Activated T-helper 1 cell treated with Interleukin-2 at 50 U/mL for 16 hours (primary cell): ENCODE measurements around the gene WNT16.
"Not testable (repeated sequence)": the region's sequence is repeated elsewhere in the genome, so short reads cannot be mapped to it uniquely, and the experiment has no call there.

Source experiments
- DNase-seq: peaks from one replicate; pipeline ENCODE4 v3.0.0-alpha.2; 2020; ENCODE audit warnings: low read depth

WNT16 gene, protein sequence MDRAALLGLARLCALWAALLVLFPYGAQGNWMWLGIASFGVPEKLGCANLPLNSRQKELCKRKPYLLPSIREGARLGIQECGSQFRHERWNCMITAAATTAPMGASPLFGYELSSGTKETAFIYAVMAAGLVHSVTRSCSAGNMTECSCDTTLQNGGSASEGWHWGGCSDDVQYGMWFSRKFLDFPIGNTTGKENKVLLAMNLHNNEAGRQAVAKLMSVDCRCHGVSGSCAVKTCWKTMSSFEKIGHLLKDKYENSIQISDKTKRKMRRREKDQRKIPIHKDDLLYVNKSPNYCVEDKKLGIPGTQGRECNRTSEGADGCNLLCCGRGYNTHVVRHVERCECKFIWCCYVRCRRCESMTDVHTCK

DNA sequence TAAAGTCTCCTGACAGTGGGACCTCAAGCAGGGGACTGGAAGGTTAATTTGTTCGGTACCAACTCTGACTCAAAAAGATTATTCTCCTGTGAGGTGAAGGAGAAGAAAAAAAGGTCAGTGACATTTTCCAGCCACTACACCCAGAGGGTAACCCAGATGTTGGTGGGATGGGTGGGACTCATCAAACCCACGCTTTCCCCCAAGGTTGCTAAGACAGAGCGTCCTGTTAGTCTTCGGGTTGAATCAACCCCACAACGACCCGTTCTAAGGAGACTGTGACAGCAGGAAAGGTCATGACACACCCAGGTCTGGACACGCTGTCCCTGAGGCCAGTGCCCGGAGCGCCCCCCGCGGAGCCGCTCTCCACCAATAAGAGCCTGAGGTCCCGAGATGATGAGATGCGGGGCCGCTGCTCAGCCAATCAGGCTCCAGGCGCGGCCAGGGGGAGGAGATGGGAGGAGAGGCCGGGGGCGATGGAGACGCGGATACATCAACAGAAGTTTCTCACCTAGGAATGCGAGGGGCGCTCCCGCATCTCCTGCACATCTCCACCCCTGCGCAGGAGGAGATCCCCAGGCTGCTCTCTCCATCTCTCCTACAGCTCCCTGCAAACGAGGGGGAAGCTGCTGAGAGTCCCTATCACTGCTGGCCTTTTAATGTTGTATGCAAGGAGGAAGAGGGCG, at the start of gene WNT16:
WNT16 (plus strand) TSS at position 493 of the 683 bp plus-strand sequence. CDS start 293 bp downstream, outside the sequence.
- DNase-seq: no peak

- DNase-seq: no peak
Measured at GRCh38 chr7:121279060-121279620, 49.7 kb upstream of the WNT16 start.

GRCh38 chr7:121279822-121280221, 49.0 kb upstream of the WNT16 start:
- DNase-seq: no peak

DNA sequence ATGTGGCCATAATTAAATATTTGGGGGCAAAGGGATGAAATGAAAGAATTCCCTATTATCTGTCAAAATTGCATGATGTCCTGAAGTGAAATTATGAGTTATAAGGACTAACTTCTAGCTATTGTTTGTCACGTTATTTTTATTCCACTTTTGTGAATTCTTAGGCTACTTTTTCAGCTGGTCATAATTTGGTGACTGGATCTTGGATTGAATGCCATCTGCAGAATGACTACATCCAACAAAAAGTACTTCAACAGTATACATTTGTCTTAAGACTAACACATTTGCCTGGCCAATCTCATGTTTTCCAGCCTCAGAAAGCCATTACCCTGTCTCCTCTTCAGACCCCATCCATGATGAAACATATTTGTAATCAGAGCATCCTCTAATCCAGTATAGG, 48.1 kb upstream of the WNT16 start:
- DNase-seq: no peak

DNA sequence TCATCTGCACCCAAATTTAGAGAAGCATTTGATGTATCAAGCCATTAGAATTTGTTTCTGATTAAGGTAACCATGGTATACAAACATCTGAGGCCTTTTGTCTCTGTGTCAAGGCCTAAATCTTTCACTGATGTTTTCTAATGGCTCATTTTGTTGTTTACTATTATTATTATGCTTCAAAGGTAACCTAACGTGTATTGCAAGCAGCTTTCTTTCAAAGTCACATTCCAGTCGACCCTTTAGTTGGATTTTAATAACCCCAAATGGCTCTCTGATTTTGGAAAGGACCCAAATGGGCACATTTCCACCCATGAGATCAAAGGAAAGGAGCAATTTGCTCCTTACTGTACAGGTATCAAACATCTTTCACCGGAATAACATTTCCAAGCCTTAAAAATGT, 46.7 kb upstream of the WNT16 start:
- DNase-seq: no peak

DNA sequence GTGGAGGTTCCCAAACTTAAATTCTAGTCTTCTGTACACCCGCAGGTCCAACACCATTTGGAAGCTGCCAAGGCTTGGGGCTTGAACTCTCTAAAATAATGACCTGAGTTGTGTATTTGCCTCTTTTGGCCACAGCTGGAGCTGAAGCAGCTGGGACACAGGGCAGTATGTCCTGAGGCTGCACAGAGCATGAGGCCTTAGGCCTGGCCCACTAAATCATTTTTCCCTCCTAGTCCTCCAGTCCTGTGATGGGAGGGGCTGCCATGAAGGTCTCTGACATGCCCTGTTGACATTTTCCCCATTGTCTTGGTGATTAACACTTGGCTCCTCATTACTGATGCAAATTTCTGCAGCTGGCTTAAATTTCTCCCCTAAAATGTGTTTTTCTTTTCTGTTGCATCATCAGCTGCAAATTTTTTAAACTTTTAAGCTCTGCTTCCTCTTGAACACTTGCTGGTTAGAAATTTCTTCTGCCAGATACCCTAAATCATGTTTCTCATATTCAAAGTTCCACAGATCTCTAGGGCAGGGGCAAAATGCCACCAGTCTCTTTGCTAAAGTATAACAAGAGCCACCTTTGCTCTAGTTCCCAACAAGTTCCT, 43.6 kb upstream of the WNT16 start:
- no peak for DNase-seq

- DNase-seq: no peak
Measured at GRCh38 chr7:121286186-121286585, 42.6 kb upstream of the WNT16 start.

GRCh38 chr7:121286742-121287734, 41.8 kb upstream of the WNT16 start:
- no peak for DNase-seq

DNA sequence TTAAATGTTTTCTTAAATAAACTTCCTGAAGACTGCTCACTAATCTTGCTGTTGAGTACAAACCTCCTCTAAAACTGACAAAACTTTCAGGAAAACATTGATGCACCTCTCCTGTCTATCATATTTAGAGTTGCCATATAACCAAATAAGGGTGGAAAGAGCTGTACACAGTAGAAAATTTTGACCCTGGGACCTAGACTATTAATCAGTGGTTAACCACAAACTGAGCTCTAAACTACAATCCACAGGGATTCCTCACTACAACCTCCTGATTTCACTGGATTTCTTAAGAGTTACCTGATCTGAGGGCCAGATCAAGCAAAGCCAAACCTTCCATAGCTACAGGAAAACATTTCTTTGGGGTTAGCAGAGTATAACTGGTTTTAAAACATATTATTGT, 39.9 kb upstream of the WNT16 start:
- no peak for DNase-seq

DNA sequence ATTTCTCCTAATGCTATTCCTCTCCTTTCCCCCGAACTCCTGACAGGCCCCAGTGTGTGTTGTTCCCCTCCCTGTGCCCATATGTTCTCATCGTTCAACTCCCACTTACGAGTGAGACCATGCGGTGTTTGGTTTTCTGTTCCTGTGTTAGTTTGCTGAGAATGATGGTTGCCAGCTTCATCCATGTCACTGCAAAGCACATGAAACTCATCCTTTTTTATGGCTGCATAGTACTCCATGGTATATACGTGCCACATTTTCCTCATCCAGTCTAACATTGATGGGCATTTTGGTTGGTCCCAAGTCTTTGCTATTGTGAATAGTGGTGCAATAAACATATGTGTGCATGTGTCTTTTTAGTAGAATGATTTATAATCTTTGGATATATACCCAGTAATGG, 38.9 kb upstream of the WNT16 start:
- not testable (repeated sequence) for DNase-seq

- no peak for DNase-seq
Measured at GRCh38 chr7:121294448-121294992, 34.3 kb upstream of the WNT16 start.

DNA sequence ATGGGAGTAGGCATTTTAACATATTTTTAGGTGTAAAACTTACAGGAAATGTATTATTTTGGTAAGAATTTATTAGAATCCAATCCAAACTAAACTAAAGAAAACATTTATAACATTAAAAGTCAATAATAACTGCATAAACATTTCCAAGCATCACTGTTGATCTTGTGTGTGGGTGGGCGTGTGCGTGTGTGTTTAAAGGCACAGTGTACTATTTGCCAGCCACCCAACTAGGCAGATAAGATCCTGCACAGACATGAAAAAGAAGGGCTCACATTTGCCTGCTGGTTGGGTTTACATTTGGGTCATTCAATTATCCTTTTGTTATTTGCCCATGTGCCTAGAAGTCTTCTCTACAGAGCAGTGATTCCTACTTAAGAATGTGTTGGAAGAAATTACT, 31.0 kb upstream of the WNT16 start:
- no peak for DNase-seq

DNA sequence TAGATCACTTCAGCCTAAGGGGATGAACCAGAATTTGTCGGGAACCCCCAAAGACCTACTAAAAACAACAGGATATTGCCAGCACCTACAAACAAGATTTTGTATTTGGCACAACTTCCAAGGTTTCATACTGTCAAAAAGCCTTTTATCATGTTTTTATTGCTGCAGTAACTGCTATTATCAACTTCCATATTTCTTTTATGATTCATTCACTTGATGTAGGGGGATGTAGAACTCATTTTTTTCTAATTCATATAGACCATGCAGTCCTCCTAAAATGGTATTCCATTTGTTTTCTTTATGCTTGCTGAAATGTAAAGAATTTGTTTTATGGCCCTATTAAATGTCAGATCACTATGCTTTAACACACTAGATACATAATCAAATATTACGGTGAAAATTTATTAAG, 30.0 kb upstream of the WNT16 start:
- no peak for DNase-seq

DNA sequence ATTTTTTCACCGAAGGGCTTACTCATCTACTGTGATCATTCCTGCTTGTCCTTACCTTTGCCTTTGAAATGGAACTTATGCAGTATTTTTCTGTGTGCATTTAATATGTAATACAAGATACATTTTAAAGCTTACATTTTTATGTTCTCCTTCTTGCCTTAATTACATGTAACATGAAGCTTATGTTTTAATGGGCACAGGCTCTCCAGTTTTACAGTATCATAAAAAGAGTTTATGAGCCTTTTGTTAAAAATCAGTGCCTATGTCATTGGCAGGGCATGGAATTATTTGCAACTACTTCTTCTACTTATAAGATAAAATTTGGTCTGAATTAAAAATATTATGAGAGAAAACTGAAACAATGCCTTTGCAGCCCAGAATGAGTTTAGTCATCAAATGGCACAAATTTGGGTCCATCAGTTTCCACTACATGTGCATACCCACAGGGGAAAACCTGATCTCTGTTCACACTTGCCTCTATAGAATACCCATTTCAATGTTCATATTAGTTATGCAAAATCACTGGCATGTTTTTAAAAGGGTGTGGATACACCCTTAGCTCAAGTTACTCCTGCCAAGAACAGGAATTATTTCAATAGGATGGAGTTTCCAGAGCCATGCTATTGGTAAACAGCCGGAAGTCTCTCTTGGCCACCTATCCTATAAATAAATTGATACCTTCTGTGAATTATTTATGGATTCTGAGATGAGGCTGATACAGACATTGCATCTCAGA, 27.9 kb upstream of the WNT16 start:
- DNase-seq: no peak

DNA sequence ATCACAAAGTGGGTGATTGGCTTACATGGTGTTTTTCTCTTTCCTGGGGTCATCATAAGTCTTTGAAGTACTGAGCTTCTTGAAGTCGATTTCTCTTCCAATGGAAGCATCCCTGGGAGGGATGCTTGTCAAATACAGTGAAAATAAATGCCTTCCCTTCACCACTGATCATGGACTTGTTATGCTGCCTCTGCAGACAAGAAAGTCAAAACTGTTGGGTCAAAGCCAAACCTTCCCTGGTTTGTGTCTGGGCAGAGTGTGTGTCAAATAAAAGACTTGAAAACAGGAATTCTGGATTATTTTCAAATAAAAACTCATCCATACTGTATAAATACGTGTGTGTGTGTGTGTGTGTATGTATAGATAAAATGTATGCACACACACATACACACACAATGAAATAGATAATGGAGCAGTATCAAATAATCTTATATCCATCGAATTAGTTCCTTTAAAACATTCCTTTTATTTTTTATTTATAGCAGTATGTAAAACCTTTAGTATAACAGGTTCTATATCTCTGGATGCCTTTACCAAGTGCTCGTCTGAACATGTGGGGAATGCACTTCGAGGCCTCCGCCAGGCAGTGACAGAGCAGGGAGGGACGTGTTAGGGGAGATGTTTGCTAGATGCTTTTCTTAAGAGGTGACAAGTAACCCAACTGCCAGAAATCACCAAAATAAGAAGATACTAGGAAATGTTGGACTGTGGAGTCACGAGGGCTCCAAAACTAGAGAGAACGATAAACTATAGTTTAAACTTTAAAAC, 27.2 kb upstream of the WNT16 start:
- DNase-seq: no peak

- DNase-seq: no peak
Measured at GRCh38 chr7:121302214-121302745, 26.5 kb upstream of the WNT16 start.

DNA sequence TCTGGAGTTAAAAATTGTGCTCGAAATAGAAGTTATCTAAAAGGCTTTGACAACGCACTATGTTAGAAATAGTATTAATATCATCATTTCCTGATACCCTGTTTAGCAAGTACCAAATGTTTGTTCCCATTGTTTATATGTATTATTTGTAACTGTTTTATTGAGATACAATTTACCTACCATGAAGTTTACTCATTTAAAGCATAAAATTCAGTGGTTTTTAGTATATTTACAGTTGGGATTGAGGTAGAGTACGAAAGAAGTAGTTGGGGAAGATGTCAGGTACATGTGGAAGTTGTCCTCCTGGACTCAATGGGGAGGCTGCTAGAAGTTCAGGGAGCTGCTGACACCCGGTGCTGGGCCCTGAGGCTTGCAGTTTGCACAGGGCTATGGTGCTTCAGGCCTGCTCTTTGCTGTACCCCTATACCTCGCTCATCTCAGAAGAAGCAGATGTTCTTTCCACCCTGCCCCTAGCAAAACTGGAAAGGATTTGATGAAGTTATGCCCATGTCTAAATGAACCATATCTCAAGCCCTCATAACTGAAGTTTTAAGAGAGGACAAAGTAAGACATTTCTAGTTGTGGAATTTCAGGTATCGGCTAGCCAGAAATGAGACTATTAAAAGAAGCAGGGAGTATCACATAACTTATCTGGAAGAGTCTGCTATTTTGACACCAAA, 25.2 kb upstream of the WNT16 start:
- no peak for DNase-seq

GRCh38 chr7:121304102-121304658, 24.6 kb upstream of the WNT16 start:
- no peak for DNase-seq

- DNase-seq: no peak
Measured at GRCh38 chr7:121305109-121305508, 23.7 kb upstream of the WNT16 start.
